ENCODE data around the gene AS3MT.

- no peak for TF ChIP-seq CTCF (IDR thresholded peaks at IDR 0.05)
- TF ChIP-seq POLR2A (IDR thresholded peaks at IDR 0.05), result no peak
Observed at GRCh38 chr10:102831322-102832071, 37.8 kb upstream of the AS3MT start.

Measured in heart left ventricle (tissue), 13 donors.